GM21786 (cell line): ENCODE results near the gene WARS2.

Experiments used
- ATAC-seq: cut with Tn5 transposase; IDR thresholded peaks from one replicate; pipeline ENCODE4 v1.9.1; 2021; ENCODE audit not compliant: unreplicated experiment

WARS2 gene

DNA sequence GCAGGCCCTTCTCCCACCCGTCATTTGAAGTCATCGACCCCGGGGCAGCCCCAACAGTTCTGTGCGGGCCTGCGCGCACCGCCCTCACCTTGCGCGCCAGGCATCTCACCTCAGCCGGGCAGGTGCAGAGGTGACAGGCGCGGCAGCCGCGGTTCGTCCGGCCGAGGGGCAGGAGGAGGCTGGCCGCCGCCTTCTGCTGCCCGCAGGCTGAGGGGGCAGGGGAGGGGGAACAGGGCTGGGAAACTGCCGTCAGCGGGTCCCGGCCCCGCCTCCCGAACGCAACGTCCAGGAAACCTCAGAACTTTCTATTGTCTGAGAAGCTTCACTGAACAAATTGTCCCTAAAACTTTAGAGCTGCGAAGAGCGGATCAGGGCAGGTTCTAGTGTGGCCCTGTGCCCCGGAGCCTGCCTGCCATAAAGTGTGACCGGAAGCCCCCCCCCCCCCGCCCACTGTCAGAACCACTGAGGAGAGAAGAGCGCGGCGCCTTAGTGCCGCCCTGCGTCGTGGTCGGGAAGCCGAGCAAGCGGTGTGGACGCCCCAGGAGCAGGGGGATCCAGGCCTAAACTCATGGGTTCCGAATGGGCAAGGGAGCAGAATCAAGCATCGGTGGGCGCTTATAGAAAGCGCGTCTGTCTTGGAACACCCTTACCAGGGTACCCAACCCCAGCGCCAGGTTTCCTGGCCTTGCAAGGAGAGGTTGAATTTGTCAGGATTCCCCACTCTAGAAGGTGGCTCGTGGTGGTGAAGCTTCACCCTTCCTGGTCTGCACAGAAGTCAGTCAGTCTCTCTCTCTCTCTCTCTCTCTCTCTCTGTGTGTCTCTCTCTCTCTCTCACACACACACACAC, 139.0 kb downstream of the WARS2 start:
- ATAC-seq = no peak

GRCh38 chr1:119000371-119001180, 139.9 kb downstream of the WARS2 start:
- no peak for ATAC-seq

DNA sequence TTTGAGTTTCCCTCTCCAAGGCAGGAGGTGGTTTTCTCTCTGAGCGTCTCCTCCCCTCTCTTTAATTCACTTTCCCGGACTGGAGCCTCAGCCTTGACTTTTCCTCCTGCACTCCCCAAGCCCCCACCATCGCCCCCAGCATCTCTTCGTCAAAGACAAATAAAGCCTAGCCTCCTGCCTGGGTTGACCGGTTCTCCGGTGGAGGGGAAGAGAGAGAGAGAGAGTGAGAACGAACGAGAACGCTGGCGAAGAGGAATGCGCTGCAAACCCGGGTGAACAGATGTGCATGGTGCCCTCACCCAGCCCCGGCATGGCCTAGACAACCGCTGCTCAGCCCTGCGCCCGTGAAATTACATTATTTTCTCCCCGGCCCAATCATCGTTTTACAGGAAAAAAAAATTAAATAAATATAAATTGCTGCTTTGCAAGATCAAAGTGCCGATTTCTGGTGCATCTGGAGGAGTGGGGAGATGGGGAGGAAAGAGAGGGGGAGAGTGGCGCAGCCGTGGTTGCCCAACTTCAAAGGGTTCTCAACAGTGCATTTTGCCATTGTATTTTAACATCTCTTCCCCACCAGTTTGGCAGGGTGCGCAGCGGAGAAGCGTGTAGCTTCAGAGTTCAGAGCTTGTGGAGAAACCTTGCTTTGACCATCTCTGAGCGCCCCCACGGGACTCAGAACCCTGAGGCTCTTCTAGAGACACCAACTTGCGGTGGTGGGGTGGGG, 140.9 kb downstream of the WARS2 start:
- no peak for ATAC-seq

DNA sequence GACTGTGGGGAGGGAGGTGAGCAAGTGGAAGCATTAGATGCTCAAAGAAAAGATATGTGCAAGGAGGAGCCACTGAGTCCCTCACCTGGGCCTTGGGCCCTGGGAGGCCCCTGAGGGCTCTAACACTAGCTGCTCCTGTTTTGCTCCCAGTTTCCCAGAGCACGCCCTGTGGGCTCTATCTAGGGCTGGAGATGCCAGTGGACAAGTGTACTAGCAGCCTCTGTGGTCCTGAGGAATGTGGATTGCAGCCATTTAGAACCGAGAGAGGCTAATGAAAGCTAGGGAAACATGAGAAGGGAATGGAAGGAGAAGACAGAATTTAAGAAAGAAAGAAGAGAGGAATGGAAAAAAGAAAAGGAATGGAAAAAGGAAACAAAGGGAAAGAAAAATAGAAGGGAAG, 142.3 kb downstream of the WARS2 start:
- ATAC-seq = no peak

DNA sequence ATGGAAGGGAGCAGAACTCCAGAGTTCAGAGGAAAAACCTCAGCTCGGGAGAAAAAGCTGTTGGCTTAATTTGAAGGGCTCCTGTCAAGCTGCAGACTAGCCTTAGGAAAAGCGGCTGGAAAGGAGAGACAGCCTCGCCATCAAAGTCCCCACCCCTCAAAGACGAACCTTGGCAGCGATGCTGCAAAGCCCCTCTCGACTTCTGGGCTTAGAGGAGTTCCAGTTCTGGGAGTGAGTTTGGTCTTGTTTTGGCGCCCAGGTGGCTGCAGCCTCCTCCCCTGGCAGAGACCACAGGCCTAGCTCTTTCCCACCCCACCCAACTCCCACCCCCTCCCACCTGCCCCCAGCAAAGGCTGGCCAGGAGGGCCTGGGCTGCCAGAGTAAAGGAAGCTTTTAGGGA, 143.2 kb downstream of the WARS2 start:
- ATAC-seq = no peak

DNA sequence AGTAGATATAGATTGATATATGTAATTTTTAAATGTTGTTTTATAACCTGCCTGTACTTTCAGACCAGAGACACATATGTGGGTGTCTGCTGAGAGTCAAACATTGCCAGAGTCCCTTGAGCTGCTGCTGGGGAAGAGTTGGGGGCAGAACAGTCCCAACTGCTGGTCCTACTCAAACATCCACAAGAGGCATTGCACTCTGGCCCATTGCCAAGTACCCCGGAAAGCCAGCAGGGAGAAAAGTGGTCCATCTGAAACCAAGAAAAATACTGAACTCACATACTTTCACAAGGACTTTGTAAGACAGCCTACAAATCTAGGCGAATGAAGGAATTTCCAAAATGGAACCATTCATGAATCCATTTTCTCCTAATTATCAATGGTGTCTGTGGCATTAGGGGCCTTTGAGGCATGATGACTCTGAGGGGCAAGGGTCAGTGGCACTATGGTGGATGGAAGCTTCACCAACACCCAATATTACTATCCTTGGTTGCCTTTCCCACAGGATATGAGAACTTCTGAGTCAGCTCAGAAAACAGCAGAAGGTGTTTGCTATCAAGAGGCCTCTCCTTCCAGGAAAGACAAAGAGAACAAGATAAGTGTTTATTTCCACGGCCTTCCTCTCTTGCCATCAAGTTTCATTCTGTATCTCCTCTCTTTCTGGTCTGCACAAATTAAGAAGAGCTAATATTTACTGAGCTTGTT, 145.0 kb downstream of the WARS2 start:
- no peak for ATAC-seq

DNA sequence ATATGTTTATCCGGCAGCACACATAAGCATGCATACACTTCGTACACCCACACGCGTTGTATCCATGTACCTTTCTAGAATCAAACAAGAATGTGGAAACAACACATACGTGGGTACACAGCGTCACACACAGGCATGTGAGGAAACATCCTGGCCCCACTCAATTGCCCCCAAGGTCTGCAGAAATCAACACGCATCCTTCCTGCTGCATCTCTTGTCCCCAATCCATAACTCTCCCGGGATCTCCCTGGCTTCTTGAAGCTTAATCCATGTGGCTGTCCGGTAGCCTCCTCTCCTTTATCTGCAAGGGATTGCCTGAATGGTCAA, 146.8 kb downstream of the WARS2 start:
- no peak for ATAC-seq

DNA sequence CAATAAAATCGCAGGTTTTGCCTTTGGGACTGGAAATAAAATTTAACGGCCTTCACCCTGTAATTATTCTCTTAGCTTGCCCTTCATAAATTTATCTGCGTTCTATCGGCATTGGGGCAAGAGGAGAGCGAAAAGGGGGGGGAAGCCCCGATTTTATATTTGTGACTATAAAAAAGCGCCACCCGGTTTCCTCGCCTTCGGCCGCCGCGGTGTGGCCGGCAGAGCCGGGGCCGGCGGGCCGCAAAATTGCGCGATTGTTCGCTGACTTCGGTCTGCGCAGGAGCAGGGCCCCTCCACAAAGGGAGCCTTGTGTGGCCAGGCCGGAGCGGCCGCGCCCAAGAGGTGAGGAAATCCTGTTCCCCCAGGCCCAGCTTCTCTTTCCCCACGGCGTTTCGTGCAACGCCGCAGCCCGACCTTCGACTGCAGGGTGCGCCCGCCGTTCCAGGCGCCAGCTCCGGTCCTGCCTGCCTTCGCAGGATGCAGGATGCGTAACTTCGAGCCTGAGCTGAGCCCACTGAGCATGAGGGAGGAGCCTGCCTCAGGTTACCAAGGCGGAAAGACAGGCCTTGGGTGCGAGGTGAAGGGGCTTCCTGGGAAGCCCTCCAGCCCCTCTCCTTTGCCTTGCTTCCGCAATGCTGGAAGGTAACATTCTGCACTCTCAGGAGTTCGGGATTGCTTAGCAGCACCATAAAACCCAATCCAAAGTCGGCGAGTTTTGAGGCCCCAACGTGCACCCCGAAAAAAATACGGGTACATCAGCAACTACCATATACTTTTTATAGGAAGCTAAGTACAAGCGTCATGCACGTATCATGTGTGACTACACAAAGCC, 147.4 kb downstream of the WARS2 start:
- no peak for ATAC-seq

- ATAC-seq = no peak
These were observed 148.1 kb downstream of the WARS2 start for GRCh38 chr1:118992237-118992825.

DNA sequence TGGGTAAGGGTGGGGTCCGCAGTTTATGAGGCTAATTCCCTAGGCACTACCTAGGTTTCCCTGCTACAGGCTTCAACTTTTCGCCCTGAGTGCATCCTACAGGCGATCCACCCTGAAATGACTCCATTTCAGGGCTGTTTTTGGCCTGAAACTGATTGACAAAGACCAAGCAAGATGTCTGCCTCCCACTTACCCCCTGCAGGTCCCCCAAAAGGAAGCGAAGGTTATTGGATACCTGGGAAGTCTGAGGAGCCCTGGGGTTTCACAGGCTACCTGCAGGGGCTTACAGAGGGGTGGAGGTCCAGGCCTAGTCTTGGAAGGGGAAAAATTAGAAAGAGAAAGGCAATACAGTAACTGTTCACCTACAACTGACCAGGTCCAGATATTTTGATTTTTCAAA, 149.0 kb downstream of the WARS2 start:
- no peak for ATAC-seq

GRCh38 chr1:118990513-118991152, 149.8 kb downstream of the WARS2 start:
- no peak for ATAC-seq

DNA sequence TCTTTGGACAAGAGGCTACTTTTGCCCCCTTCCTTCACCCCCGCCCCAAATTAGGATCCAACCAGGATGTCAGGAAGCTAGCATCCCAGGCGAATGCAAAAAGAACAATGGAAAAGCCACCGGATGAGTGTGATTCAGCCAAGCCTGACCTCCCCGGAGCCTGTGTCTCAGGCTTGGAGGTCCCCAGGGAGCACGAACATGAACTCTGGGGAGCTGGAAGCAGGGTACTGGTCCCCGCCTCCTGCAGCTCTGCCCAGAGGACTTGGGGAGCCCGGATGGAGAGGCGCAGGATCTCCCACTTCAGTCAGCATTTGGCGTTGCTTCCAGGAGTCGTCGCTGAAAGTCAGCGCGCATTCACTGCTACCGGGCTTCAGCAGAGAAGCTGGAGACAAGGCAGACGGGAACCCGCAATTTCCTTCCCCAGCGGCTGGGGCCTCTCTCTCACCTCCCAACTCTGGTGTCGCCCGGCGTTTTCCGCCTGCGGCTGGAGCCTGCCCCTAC, 150.5 kb downstream of the WARS2 start:
- no peak for ATAC-seq

DNA sequence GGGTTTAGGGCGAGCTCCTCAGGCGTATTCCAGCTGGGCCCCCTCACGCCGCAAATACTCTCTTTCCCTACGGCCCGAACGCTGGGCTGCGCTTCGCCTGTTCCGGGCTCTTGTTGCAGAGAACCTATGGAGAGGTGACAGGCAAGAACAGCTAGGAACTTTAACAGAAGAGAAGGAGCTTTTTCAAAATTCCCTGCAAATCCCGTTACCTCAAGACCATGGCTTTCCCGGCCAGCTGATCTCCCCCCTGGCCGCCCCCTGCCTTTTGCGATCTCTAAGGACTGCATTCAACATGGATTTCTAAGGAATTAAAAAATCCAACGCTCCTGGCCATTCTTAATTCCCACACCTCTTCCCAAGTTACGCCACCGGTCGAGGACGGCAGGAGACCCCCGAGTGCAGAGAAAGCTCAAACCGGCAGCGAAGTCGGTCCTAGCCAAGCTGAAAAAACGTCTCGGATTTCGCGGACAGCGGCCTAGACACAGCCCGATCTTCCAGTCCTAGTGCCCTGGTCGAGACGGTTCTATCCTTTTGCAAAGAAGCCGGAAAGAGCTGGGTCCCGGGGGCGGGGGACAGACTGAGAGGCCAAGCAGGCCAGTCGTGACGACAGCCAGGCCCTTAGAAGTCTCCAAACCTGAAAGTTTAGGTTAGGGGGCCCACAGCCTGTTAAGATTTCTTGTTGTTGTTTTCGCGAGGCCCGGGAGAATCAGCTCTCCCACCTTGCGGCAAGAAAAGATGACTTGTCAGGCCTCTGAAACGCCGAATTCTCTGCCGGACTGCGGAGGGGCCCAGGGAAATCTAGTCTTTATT, 151.2 kb downstream of the WARS2 start:
- ATAC-seq = no peak

DNA sequence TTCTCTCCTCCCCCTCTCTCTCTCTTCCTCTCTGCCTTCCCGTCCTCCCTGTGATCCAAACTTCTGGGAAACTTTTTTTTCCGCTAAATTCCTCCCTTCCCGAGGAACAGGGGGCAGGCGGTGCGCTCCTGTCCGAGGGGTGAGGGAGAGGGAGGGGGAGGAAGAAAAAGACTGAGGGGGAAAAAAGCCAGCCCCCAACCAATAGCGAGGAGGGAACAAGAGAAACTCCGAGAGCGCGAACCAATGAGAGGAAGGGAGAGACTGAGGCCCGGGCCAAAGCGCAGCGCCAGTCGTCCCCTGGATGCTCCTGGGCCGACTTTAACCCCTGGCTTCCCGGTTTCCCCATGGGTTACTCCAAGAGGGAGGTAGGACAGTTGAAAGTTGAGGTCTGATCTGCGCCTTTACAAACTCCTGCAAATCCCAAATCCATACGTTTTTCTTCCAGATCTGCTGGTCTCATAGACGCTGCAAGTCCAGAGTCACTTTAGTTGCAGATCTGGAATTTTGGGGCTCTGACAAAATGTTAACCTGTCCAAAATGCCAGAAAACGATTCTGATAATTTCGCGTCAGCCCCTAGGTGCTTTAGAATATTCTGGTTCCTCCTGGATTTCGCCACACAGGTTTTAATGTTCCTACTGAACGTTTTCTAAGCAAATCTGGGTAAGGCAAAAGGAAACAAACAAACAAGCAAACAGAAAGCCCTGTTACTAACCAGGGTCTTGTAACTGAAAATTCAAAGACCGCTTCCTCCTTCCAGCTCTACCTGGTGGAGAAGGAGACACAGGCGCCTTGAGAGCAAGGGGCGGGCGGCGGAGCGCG, 152.1 kb downstream of the WARS2 start, which contains the start of gene TBX15:
Gene TBX15, minus strand, starts transcription at position 158 of the 820 bp plus-strand sequence. CDS start 548 bp downstream, outside the sequence.
- ATAC-seq = no peak

- ATAC-seq = no peak
These were observed 152.8 kb downstream of the WARS2 start for GRCh38 chr1:118987468-118988185.

- no peak for ATAC-seq
These were observed 153.6 kb downstream of the WARS2 start for GRCh38 chr1:118986555-118987467.
